Activated B cell treated with CpG ODN at 0.5 μM for 24 hours (primary cell): ENCODE results near the gene FAM47B. TPM values are rescaled to one million over a fixed set of nuclear protein-coding genes. Genes with fewer than 3 reads are reported as not detected.

Experiments used
- ATAC-seq: fragments of 200-7000 bp; cut with Tn5 transposase; one replicate; pipeline ENCODE4 v1.10.0; 2021; ENCODE audit warnings: low read depth, mild to moderate bottlenecking, moderate library complexity
- CTCF ChIA-PET: fragments of 350-600 bp; sonication (Branson Sonifier 250); formaldehyde crosslinking; loops from one replicate; lab custom pipeline; 2021; ENCODE audit warnings: antibody characterized with exemption; lab: Charles Lee
- POLR2A ChIA-PET: fragments of 350-600 bp; sonication (Branson Sonifier 250); formaldehyde crosslinking; loops from one replicate; lab custom pipeline; 2021; ENCODE audit warnings: antibody characterized with exemption; lab: Charles Lee
- DNase-seq: peaks from one replicate; pipeline ENCODE4 v3.0.0; 2022
- H3K27ac Mint-ChIP-seq: one replicate; pipeline ENCODE4 v1.8.0; 2020; ENCODE audit warnings: mixed read lengths
- H3K27me3 Mint-ChIP-seq: one replicate; pipeline ENCODE4 v1.8.0; 2021; ENCODE audit warnings: mixed read lengths
- H3K36me3 Mint-ChIP-seq: one replicate; pipeline ENCODE4 v1.8.0; 2021; ENCODE audit warnings: low read depth, mixed read lengths
- H3K4me1 Mint-ChIP-seq: one replicate; pipeline ENCODE4 v1.8.0; 2021; ENCODE audit warnings: mixed read lengths
- H3K4me3 Mint-ChIP-seq: one replicate; pipeline ENCODE4 v1.8.0; 2020; ENCODE audit warnings: mild to moderate bottlenecking, mixed read lengths
- H3K9me3 Mint-ChIP-seq: one replicate; pipeline ENCODE4 v1.8.0; 2020; ENCODE audit warnings: mixed read lengths
- CTCF ChIP-seq: fragments of 200-600 bp; IDR thresholded peaks from one replicate; pipeline ENCODE4 v1.8.0; 2022; ENCODE audit warnings: antibody characterized with exemption, mild to moderate bottlenecking
- intact Hi-C: fragments of 100-400 bp; cut with micrococcal nuclease; formaldehyde crosslinking; loops from one replicate; pipeline ENCODE4 v1.15.1; 2024
- total RNA-seq: library from RNA; stranded (reverse); gene quantifications from 2 replicates; pipeline ENCODE4 v1.2.3, GENCODE V29; 2022

FAM47B gene
- not detected in 2 replicates for total RNA-seq

DNA sequence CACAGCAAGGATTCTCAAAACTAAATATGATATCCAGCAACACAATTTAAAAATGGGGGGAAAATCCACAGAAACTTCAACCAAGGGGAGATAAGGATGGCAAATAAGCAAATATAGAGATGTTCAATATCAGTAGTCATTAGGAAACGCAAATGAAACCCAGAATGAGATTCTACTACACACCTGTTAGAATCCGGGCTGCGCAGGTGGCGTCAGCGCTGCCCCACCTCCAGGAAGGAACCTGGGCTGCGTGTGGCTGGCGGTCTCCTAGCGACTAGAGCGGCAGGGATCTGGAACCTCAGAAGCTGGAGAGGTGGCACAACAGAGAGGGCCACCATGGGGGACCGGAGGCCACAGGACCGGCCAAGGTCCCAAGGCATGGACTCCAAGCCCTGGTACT is at the start of gene FAM47B:
FAM47B (plus strand) TSS at position 301 of the 400 bp plus-strand sequence; CDS start at position 337, 36 bp downstream.
- intact Hi-C loops: no loop called here

DNA sequence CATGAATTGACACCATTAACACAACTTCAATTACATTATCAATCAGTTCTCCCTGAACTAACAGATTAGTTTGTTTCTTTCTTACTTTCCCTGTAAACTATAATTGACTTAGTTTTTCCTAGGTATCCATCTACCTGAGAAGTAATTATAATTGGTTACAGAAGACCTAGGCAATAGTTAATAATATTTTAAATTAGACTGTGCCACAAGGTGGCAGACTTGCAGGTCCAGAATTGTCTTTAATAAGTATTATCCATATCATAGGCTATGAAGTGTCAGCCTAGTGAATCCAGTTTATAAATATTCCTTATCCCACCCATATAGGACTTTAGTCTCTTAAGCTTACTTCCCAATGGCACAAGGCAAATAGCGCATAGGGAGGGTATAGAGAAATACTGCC is 48.9 kb upstream of the FAM47B start:
- H3K36me3 Mint-ChIP-seq: no peaks in the 10 kb centered on the region
- no peaks in the 10 kb centered on the region for H3K4me1 Mint-ChIP-seq
- TF ChIP-seq CTCF: no peak
- no peaks in the 10 kb centered on the region for H3K9me3 Mint-ChIP-seq
- no peak overlapping the region for H3K4me3 Mint-ChIP-seq
- DNase-seq (no peak), ATAC-seq (no peak)
- ChIA-PET POLR2A (no interaction called here), CTCF (no interaction called here)
- no peaks in the 10 kb centered on the region for H3K27me3 Mint-ChIP-seq
- intact Hi-C loops: no loop called here
- H3K27ac Mint-ChIP-seq: no peak overlapping the region

More for the DNA sequence above, at the start of gene FAM47B:
- ATAC-seq: no peak
- CTCF ChIA-PET: no interaction called here
- Mint-ChIP-seq H3K27ac (no peak within 1 kb of the TSS), H3K36me3 (no peaks in the 10 kb centered on the region), H3K4me1 (no peaks in the 10 kb centered on the region), H3K4me3 (no peak within 1 kb of the TSS), H3K27me3 (no peaks in the 10 kb centered on the region), H3K9me3 (no peaks in the 10 kb centered on the region)
- POLR2A ChIA-PET: no interaction called here
- TF ChIP-seq CTCF: no peak
- DNase-seq: no peak

- H3K9me3 Mint-ChIP-seq: no peaks in the 10 kb centered on the region
- no peak for TF ChIP-seq CTCF
- ChIA-PET POLR2A (no interaction called here), CTCF (no interaction called here)
- ATAC-seq: no peak
- intact Hi-C loops: no loop called here
- no peak overlapping the region for H3K4me3 Mint-ChIP-seq
- H3K4me1 Mint-ChIP-seq: no peaks in the 10 kb centered on the region
- H3K27me3 Mint-ChIP-seq: no peaks in the 10 kb centered on the region
- no peak for DNase-seq
- H3K36me3 Mint-ChIP-seq: no peaks in the 10 kb centered on the region
- no peak overlapping the region for H3K27ac Mint-ChIP-seq
Measured at GRCh38 chrX:34900691-34901090, 41.9 kb upstream of the FAM47B start.

DNA sequence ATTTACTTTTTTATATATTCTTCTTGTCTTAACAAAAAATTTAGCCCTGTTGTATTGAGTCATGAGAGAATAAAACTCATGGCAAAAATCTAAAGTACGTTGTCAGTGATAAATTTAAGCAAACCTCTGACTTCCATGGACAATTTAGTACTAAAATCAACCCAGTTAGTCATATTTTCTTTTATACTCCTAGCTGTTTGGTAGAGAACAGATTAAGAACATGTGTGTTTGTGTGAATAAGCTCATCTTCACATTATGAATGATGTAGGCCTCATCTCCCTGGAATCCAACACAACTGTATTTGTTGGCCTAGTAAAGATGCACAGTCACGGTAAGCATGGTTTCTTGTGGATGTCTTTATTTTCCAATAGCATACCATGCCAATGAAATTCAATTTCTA is 40.8 kb upstream of the FAM47B start:
- intact Hi-C loops: no loop called here
- Mint-ChIP-seq H3K36me3 (no peaks in the 10 kb centered on the region), H3K4me1 (no peaks in the 10 kb centered on the region), H3K27me3 (no peaks in the 10 kb centered on the region), H3K27ac (no peak overlapping the region), H3K4me3 (no peak overlapping the region), H3K9me3 (no peaks in the 10 kb centered on the region)
- DNase-seq (no peak), ATAC-seq (no peak)
- CTCF ChIA-PET: no interaction called here
- no peak for TF ChIP-seq CTCF
- POLR2A ChIA-PET: no interaction called here

DNA sequence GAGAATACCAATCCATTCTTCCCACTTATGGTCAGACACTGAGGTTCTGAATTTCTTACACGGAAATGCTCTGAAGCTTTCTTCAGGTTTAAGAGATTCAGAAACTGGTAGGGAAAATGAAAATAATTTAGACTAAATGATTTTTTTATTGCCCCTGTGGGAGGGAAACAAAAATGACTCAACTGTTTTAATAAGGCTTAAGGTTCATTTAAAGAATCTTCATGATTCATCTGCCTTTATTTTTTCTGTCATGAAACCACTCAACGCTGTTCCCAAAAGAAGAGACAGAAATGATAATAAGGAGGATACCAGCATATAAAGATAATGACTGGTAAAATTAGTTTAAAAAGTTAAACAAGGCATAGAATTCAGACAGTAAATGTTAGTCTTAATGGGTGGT is 39.3 kb upstream of the FAM47B start:
- no peaks in the 10 kb centered on the region for H3K4me1 Mint-ChIP-seq
- no peak for ATAC-seq
- ChIA-PET CTCF (no interaction called here), POLR2A (no interaction called here)
- no peak overlapping the region for H3K27ac Mint-ChIP-seq
- no peaks in the 10 kb centered on the region for H3K27me3 Mint-ChIP-seq
- TF ChIP-seq CTCF: no peak
- no peaks in the 10 kb centered on the region for H3K9me3 Mint-ChIP-seq
- H3K36me3 Mint-ChIP-seq: no peaks in the 10 kb centered on the region
- no peak overlapping the region for H3K4me3 Mint-ChIP-seq
- DNase-seq: no peak
- intact Hi-C loops: no loop called here
